DOHH2 (cell line): Measurements from ENCODE around the gene LRP4.

Experiments
- H3F3A ChIP-seq: fragments of 200-600 bp; sonication (generic), shearing (Covaris generic); 2 replicates; pipeline ENCODE4 v1.6.0; 2016; ENCODE audit warnings: antibody characterized with exemption, mild to moderate bottlenecking; ENCODE audit not compliant: control insufficient read depth, insufficient read depth
- H3K27ac ChIP-seq: fragments of 200-600 bp; sonication (generic); 2 replicates; pipeline ENCODE4 v1.5.1; 2014; ENCODE audit warnings: low read depth, mild to moderate bottlenecking, low read length, moderate library complexity
- H3K27me3 ChIP-seq: fragments of 200-600 bp; sonication (generic); 2 replicates; pipeline ENCODE4 v1.6.1; 2014; ENCODE audit warnings: mild to moderate bottlenecking, low read length, mixed read lengths; ENCODE audit not compliant: control insufficient read depth
- H3K36me3 ChIP-seq: fragments of 200-600 bp; sonication (generic); 2 replicates; pipeline ENCODE4 v1.6.1; 2014; ENCODE audit warnings: mild to moderate bottlenecking, low read length, moderate library complexity, mixed read lengths; ENCODE audit not compliant: control insufficient read depth
- H3K4me1 ChIP-seq: fragments of 200-600 bp; sonication (generic); 2 replicates; pipeline ENCODE4 v1.6.1; 2014; ENCODE audit warnings: mild to moderate bottlenecking, low read length, mixed read lengths; ENCODE audit not compliant: control insufficient read depth
- H3K4me2 ChIP-seq: fragments of 200-600 bp; sonication (generic); 2 replicates; pipeline ENCODE4 v1.6.0; 2014; ENCODE audit warnings: mild to moderate bottlenecking, low read length, moderate library complexity
- H3K4me3 ChIP-seq: fragments of 200-600 bp; sonication (generic); 2 replicates; pipeline ENCODE4 v1.5.1; 2014; ENCODE audit warnings: mild to moderate bottlenecking, low read length, mixed read lengths
- H3K79me2 ChIP-seq: fragments of 200-600 bp; sonication (generic); 2 replicates; pipeline ENCODE4 v1.6.1; 2014; ENCODE audit warnings: mild to moderate bottlenecking, low read length, mixed read lengths; ENCODE audit not compliant: control insufficient read depth
- H3K9me2 ChIP-seq: fragments of 200-600 bp; sonication (generic); replicated peaks from 2 replicates; pipeline ENCODE4 v1.6.1; 2014; ENCODE audit warnings: mild to moderate bottlenecking, low read length, mixed read lengths; ENCODE audit not compliant: control insufficient read depth
- H3K9me3 ChIP-seq: fragments of 200-600 bp; sonication (generic); 2 replicates; pipeline ENCODE4 v1.6.1; 2014; ENCODE audit warnings: antibody characterized with exemption, low read length, mixed read lengths; ENCODE audit not compliant: control insufficient read depth, insufficient read depth
- H4K20me1 ChIP-seq: fragments of 200-600 bp; sonication (generic); 2 replicates; pipeline ENCODE4 v1.6.0; 2014; ENCODE audit warnings: low read depth, mild to moderate bottlenecking, antibody characterized with exemption, low read length, moderate library complexity; ENCODE audit not compliant: control insufficient read depth, insufficient read depth
- CTCF ChIP-seq: fragments of 200-600 bp; sonication (generic); IDR thresholded peaks from one replicate; pipeline ENCODE4 v1.5.1; 2014; ENCODE audit warnings: antibody characterized with exemption, mild to moderate bottlenecking, low read depth, low read length; ENCODE audit not compliant: poor library complexity, severe bottlenecking
- EZH2phosphoT487 ChIP-seq: fragments of 200-600 bp; sonication (generic); IDR thresholded peaks from 2 replicates; pipeline ENCODE4 v1.6.1; 2017; ENCODE audit warnings: borderline replicate concordance, mild to moderate bottlenecking, antibody characterized with exemption, low read length, moderate library complexity, mixed read lengths

Gene LRP4

GRCh38 chr11:46948378-46949131 is 30.2 kb upstream of the LRP4 start:
- no peaks in the 10 kb centered on the region for H4K20me1 ChIP-seq
- TF ChIP-seq EZH2phosphoT487 (no peak), CTCF (no peak)
- H3K27ac ChIP-seq = no peak overlapping the region
- H3K4me2 ChIP-seq = no peak overlapping the region
- H3K4me1 ChIP-seq = peaks cover 3% of the 10 kb centered on the region; the same call in 1 of the 2 replicates
- no peaks in the 10 kb centered on the region for H3K79me2 ChIP-seq
- 0 out of 2 replicates have a peak, but pooled peaks cover 3% of the 10 kb centered on the region for H3F3A ChIP-seq
- no peak overlapping the region for H3K4me3 ChIP-seq
- no peaks in the 10 kb centered on the region for H3K9me2 ChIP-seq
- H3K9me3 ChIP-seq = no peaks in the 10 kb centered on the region
- no peaks in the 10 kb centered on the region for H3K27me3 ChIP-seq
- no peaks in the 10 kb centered on the region for H3K36me3 ChIP-seq

DNA sequence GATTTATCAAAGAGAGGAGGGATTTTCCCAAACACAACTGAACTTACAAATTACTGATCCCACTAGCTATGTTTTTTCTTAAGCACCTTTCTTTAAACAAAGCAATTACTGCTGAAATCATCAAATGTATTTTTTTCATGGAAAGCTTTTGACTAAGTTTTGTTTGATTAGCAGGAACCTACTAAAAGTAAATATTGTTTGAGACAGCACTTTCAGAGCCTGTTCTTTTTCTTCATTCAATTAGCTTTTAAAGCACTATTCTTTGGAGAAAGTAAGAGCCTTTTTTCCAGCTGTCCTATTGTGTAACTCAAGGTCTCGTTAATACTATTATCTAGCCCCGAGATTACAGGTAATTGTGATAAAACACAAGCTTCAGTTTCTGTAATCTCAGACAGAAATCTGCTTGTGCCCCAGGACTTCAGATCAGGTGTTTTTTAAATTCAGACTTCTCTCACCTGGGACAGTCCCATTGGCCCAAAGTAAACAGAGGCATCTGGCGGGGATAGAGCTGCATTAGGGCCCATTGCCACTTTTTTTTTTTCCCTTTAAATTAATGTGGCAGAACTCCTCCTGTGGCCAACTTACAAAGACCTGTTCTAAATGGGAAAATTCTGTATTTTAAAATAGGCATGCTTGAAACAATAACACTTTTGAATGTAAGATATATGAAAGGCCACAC is 29.2 kb upstream of the LRP4 start:
- no peak overlapping the region for H3K4me2 ChIP-seq

GRCh38 chr11:46944356-46945075 is 26.2 kb upstream of the LRP4 start:
- H3K9me3 ChIP-seq = no peaks in the 10 kb centered on the region
- H3K4me3 ChIP-seq = no peak overlapping the region
- 0 out of 2 replicates have a peak, but pooled peaks cover 3% of the 10 kb centered on the region for H3F3A ChIP-seq
- peaks cover 13% of the 10 kb centered on the region for H3K4me1 ChIP-seq
- TF ChIP-seq CTCF = no peak
- no peak for TF ChIP-seq EZH2phosphoT487
- no peak overlapping the region for H3K4me2 ChIP-seq
- H4K20me1 ChIP-seq = no peaks in the 10 kb centered on the region
- H3K27ac ChIP-seq = no peak overlapping the region
- peaks cover 6% of the 10 kb centered on the region for H3K79me2 ChIP-seq
- no peaks in the 10 kb centered on the region for H3K9me2 ChIP-seq
- peaks cover 13% of the 10 kb centered on the region; the same call in 1 of the 2 replicates for H3K36me3 ChIP-seq
- no peaks in the 10 kb centered on the region for H3K27me3 ChIP-seq

More for the DNA sequence above, 29.2 kb upstream of the LRP4 start:
- Histone ChIP-seq H3K36me3 (0 out of 2 replicates have a peak, but pooled peaks cover 3% of the 10 kb centered on the region), H3K27ac (no peak overlapping the region), H3K4me3 (no peak overlapping the region), H3K79me2 (no peaks in the 10 kb centered on the region), H3K9me3 (no peaks in the 10 kb centered on the region), H4K20me1 (no peaks in the 10 kb centered on the region), H3F3A (0 out of 2 replicates have a peak, but pooled peaks cover 3% of the 10 kb centered on the region), H3K9me2 (no peaks in the 10 kb centered on the region), H3K4me1 (peaks cover 7% of the 10 kb centered on the region), H3K27me3 (no peaks in the 10 kb centered on the region)
- TF ChIP-seq EZH2phosphoT487 (no peak), CTCF (no peak)
